HG03139 (cell line): ENCODE results near the gene SLC12A3.

Experiments
- ATAC-seq: cut with Tn5 transposase; IDR thresholded peaks from one replicate; pipeline ENCODE4 v1.9.1; 2021; ENCODE audit not compliant: unreplicated experiment

The SLC12A3 gene

DNA sequence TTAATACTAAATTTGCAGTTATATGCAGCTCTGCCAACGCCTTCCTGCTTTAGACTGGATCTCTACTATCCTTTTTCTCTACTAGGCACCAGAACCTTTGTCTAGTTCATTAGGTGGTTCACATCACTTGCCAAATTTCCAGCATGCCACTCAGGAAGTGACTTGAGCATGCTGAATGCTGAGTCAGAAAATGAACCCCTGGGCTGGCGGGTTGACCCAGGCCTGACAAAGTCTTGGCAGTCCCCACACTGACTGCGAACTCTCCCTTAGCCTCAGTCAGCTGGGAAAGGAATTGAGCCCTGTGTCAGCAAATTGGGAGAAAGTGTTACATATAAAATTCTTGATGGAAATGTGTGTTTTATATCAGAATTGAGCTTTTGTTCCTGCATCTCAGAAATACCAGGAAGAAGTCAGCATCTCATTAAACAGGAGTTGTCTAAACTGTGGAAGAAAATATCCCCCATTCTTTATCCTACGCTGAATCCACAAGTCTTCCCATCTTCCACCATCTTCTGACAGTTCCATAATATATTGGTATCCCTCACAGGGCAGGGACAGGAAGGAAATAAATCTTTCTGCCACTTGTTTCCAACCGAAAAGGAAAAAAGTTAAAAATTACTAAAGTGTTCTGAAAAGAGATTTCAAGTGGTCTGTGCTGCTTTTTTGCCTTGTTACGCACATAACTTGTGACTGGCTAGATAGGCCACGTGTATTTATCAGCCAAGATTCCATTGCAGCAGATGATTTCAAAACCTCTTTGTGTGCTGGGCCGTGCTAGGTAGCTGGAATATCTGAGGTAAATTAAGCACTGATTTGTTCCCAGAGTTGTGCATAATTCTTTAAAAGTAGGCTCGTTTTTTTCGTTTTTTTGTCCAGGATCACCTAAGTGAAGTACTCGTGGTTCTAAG lies 16.7 kb upstream of the SLC12A3 start:
- ATAC-seq, result no peak

DNA sequence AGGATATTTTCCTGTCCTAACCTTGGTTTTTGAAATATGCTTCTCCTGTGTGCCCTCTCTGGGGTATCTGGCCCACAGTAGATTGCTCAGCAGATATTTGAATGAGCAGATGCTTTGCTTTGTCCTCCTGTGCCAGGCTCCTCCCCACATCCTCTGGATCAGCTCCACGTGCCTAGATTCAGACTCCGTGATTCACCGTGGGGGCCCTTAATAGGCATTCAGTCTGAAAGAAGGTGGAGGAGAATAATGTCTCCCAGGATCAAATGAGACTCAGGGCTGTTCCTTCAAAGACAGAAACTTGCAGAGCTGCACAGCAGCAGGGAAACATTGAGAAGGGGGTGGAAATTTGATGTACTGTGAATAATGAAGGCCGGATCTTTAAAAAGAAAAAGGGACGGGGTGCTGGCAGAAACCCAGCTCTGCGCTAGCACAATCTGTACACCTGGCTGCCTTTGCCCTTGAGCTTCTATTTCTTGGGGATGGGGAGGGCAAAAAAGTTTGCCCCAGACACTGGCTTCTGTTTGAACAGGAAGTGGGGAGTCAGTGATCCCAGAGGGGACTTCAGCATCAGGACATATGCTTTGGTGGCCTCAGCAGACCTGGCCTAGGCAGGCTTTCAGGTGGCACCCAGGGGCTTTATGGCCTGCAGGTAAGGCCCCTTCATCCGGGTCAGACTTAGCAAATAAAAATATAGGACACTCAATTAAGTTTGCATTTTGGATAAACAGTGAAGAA lies 15.9 kb upstream of the SLC12A3 start:
- ATAC-seq, result no peak

DNA sequence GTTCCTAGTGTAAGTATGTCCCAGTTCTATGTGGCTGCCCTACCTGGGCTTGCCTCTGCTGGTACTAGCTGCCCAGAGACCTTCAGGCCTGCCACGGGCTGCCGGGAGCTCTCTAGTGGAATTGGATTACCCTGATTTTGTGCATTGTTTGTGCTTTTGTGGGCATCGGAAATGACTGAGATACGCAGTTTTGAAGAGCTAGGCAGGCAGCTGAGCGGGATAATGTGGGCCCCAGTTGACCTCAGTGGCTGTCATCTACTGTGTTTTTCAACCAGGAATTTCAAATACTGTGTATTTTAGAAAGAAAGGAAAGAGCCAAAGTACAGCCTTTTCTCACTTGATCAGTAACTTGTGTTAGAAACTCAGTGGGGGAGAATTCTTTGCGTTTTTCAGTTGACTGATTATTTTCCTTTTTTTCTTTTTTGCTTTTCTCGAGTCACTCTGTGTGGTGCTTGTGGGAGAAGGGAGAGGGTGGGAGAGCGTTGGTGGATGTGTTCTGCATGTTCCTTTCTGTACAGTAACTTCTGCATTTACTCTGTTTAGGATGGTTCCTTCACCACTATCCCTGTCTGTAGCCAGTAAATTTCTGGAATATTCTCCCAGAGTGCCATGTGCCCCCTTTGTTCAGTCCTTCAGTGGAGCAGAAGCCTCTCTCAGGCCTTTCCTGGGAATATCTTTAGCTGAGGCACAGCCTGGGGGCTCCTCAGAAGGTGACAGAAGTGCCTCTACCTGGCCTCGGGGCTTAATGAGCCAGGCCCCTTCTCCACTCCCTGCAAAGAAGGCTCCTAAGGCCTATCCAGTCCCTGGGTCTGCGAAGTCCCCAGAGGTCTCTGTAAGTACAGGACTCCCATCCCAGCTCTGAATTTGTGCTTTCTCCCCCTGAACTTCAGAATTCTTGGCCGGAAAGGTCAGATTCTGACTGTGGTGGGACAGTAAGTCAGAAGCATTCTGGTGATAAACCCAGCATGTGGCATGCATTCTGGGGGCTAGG lies 15.0 kb upstream of the SLC12A3 start:
- ATAC-seq, result no peak

DNA sequence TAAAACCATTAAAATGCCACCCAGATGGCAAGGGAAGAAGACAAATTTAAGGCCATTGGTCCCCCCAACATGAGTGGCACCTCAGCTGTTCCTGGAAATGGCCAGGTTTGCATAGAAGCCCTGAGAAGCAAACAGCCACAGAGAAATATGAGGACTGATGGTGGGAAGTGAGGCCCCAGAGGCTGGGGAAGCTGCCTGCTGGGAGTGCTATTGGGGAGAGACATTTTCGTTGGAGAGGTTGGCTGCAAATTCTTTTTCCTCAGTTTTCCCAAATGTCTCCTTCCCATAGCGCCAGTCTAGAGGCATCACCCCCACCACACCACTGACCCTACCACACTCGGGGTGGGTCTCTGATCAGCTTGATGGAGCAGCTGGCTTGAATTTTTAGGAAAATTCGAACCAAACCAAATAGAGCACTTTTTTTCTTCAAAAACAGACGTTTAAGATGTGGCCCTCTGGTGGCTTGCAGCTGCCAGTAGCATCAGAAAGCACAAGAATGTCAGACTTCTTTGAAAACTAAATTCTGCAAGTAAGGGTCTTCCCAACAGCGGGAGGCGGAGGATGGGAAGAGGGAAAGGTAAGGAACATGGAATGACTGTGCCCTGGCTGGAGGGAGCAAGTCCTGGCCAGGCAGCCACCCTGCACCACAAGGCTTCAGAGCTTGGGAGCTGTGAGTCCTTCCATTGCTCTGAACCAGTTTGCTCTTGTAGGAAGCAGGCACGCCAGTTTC lies 13.2 kb upstream of the SLC12A3 start:
- no peak for ATAC-seq

DNA sequence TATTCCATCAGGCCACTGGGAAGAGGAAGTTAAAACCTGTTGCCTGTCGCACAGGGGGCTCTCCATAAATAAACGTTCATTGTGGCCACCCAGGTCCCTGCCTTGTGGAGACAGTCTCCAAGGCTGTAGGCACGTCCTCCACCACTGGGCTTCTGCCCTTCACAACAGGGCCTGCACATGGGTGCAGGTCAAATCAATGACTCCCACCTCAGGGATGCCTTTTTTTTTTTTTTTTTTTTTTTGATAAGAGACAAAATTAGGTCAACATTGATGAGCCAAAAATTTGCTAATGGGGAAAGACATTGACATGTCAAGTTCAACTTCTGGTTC lies 12.6 kb upstream of the SLC12A3 start:
- no peak for ATAC-seq

DNA sequence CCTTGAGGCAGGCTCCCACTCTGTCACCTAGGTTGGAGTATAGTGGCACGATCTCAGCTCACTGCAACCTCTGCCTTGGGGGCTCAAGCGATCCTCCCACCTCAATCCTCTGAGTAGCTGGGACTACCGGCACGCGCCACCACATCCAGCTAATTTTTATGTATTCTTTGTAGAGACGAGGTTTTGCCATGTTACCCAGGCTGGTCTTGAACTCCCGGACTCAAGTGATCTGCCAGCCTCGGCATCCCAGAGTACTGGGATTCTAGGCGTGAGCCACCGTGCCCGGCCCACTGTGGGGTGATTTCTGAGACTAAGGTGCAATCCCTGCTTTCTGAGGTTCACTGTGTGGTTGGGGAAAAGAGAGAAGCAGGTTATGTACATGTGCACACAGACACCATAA lies 12.0 kb upstream of the SLC12A3 start:
- ATAC-seq, result no peak

DNA sequence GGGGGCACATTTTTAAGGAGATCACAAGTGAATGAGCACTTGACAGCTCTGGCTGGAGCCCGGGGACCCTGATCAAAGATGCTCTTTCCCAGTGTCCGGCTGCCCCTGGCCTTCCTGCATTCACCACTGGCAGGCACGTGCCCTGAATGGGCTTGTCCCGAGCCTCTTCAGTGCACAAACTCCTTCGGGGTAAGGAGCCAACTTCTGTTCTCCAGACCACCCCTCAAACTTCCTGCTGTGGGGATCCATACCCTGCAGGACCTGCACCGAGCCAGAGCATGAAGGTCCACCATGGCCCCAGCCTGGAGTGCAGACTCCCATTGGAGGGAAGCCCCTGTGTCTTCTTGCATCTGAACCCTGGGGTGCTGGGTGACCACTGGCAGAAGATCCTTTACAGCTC lies 9.8 kb upstream of the SLC12A3 start:
- no peak for ATAC-seq

DNA sequence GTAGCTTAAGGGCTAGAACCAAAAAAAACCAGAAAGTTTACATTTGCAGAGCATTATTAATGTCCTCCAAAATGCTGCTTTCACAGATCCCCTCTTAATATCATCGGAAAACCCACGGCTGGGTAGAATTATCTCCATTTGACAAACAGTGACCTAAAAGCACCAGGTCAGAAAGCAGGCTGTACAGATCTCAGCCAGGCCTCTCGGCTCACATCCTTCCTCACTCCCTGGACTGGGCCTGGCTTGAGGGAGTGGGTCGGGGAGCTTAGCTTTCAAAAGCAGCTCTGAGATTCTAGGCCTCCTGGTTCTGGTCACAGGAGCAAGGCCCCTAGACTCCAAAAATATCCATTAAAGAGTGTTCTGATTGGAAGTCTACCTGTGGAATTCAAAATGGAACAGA lies 9.1 kb upstream of the SLC12A3 start:
- ATAC-seq, result no peak

DNA sequence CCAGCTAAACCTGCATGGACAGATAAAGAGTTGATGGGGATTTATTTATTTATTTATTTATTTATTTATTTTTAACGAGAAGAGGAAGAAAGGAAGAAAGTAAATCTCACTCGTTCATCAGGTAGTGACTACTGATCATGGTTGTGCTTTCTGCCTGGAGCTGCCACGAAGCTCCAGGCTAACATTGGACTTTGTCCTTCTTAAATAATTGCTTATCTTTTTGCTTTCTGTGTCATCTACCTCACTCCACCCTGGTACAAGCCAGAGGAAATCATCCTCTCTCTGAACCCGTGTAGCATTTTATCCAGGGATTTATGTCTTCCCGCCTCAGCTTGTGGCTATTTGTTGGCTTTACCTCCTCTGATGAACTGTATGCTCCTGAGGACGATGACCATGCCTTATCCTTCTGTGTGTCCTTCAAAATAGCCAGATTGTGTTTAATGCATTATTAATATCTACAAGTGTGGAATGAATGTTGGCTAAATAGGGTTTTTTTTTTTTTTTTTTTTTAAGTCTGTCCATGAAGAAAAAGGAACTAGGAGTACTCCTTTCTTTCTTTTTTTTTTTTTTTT lies 8.0 kb upstream of the SLC12A3 start:
- no peak for ATAC-seq

DNA sequence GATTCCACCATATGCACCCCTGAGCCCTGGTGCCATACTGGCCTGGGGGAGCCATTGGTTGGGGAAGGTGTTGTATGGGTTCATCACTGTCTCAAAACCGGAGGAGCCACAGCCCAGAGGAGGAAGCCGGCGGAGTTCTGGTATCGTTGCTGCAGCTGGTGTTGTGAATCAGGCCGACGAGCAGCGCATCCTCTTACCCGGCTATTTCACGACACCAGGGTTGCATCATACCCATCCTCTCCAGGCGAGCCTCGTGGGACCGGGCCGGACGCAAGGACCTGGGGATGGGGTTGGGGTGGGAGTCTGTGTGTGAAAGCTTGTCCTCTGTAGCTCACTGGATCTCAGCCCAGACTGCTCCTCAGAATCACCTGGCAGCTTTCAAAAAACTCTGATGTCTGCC lies 6.6 kb upstream of the SLC12A3 start:
- ATAC-seq, result no peak

DNA sequence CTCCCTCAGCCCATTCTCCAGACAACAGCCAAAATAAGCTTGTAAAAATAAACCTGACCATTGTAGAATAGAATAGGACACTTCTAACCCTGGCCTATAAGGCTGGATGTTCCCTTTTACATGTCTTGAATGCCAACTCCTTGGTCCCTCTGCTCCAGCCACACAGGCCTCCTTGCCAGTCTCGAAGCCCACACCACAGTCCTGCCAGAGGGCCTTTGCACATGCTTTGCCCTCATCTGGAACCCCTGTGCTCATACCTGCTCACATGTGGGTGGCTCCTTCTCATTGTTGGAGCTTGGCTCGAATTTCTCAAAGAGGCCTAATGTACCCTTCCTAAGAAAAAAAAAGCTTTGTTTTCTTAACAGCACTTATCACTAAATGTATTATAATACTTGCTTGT lies 5.4 kb upstream of the SLC12A3 start:
- ATAC-seq, result no peak

DNA sequence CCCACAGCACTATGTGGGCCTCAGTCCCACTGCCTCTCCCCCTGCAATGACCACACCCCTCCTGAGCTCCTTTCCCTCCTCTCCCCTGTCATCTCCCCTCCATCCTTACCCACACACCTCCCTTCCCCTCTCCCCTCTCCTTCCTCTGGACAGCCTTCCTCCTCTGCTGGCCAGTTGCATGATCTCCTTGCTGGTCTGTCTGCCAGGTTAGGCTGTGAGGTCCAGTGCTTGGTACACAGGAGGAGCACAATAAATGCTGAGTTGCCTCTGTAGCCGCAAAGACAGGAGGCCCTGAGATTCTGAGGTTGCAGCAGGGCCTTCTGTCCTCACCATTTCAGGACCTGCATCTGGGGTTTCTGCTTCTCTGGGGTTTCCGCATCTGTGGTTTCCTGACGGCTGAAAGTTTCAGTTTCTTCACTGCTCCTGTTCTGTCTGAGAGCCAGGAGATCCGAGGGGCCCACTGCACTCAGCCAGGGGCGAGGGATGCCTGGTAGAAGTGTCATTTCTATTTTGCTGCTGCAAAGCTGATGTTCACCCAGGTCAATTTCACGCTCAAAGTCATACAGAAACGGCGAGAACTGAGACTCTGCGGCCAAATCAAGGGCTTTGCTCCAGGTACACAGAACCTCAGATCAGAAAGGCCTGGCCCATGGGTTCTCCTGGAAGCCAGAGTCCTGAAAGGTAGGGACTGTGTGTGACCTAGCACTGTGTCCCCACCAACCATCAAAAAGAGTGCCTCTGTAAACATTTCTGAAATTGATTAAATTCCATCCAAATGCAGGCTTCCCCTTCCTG lies 4.6 kb upstream of the SLC12A3 start:
- peak; percentile 76 for ATAC-seq

DNA sequence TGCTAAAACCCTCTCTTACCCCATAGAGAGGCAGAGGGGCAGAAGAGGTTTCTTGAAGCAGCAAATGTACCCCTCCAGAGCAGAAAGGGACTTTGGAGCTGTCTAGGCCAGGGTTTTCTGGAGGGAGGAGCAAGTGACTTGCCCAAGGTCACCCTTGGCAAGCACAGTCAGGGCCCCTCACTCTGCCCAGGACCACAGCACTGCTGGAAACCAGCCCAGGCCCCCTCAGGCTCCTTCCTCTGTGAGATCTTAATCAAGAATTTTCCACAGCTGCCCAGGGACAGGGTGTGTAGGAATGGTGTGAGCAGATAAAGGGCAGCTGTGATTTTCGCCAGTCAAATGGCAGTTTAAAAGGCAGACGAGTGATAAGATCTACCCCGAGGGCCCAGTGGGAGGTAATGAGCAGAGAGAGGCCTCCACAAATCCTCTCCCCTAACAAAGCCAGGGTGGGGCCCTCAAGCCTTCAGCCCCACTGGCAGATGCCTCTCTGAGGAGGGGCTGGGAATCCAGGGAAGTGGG lies 3.9 kb upstream of the SLC12A3 start:
- no peak for ATAC-seq

DNA sequence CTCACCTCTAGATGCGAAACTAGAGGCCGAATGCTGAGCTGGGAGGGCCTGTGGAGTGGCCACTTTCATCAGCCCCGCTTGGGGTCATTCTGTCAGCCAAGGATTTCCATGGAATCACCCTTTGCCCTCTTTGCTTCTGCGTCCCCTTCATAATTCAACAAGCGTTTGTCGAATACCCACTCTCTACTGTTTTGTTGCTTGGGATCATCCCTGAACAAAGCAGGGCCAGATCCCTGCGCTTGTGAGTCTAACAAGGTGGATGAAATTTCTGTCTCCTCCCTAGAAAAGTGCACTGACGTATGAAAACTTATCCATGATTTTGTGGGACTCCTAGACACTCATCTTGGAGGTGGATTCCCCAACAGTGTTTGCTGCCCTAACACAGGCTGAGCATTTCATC lies 3.3 kb upstream of the SLC12A3 start:
- ATAC-seq, result no peak

DNA sequence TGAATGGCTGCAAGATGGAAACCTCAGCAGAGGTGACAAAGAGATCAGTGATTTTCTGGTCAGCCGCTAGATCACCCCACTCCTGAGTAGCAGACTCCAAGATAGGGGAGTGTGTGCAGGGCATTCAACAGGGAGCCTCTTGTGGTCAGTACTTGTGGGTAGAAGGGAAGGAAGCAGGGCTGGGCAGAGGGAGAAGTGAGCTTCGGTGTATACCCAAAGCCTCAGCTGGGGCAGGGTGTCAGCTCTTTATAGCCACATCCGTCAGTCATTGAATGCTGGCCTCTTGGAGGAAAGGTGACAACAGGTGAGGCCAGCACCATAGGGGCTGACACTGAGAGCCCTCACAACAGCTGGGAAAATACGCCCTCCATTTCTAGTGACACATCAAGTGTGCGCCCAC lies 2.2 kb upstream of the SLC12A3 start:
- no peak for ATAC-seq

DNA sequence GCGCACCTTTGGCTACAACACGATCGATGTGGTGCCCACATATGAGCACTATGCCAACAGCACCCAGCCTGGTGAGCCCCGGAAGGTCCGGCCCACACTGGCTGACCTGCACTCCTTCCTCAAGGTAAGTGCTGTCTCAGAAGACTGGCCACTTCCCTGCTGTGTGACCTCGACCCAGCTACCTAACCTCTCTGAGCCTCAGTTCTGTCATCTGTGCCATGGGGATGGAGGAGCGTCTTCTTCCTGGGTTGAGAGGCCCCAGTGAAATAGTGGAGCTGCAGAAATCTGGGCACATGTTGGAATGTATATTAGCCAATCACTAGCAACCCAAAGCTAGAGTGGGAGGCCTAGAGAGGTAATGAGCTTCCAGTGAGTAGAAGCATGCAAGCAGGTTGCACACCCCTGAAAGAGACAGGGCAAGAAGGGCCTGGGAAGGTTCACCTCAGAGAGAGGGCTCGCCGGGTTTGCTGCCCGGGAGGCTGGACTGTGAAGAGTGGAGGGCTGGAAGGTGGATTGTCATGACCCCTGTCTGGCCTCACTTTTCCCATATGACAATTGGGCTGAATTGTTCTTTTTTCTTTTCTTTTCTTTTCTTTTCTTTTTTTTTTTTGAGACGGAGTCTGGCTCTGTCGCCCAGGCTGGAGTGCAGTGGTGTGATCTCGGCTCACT lies 521 bp downstream of the SLC12A3 start:
- ATAC-seq, result no peak

DNA sequence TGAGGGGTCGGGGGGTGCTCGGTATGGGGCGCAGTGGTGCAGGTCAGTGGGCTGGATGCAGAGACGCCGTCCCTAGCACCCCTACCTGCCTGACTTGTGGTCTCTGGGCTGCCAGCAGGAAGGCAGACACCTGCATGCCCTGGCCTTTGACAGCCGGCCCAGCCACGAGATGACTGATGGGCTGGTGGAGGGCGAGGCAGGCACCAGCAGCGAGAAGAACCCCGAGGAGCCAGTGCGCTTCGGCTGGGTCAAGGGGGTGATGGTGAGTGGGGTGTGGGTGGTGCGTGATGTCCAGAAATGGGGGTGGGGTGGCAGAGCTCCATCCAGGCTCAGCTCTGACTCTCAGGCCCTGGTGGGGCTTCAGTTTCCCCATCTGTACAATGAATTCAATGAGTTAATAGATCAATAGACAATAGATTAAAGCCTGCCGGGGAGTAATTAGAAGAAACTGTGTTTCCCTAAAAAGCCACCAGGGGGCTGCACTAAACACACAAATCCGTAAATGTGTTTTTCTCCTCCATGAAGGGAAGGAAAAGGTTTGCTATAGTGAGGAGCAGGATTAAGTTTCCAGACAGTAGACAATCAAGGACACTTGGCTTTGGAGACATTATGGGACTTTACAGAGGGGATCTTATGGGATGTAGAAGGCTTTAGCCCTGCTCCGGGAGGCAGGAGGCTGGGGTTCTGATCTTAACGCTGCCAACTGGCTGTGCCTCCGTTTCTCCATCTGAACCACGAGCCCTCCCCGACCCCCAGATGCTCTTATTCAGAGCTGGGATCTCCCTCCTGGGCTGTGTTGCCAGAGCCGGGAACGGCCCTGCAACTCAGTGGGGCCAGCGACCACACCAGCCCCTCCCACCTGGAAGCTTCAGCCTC lies 2.2 kb downstream of the SLC12A3 start:
- no peak for ATAC-seq

DNA sequence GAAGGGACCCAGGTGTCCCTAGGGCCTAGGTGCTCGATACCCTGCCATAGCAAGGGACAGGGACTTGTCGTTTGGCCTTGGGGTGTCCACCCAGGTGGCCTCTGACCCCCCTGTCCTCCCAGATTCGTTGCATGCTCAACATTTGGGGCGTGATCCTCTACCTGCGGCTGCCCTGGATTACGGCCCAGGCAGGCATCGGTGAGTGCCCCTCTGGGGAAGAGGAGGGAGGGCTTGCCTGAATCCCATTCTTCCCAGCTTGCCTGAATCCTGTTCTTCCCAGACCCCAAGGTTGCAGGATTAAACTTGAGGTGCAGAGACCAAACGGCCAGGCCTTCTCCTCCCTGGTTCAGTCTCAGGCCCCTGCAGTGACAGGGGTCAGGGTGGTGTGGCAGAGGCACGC lies 3.2 kb downstream of the SLC12A3 start:
- ATAC-seq, result no peak
